Right hindlimb (tissue), 1 donor: ENCODE results near the gene COPG2.
"Not testable (repeated sequence)": the region's sequence is repeated elsewhere in the genome, so short reads cannot be mapped to it uniquely, and the experiment has no call there.

Experiments
- DNase-seq: peaks from one replicate; pipeline ENCODE4 v3.0.0-alpha.2; 2018

Gene COPG2

GRCh38 chr7:130648580-130648979, 20.0 kb downstream of the COPG2 start:
- DNase-seq, result no peak

- DNase-seq, result no peak
These were observed 26.2 kb downstream of the COPG2 start for GRCh38 chr7:130642383-130642782.

GRCh38 chr7:130641497-130641896, 27.1 kb downstream of the COPG2 start:
- no peak for DNase-seq

- no peak for DNase-seq
These were observed 27.5 kb downstream of the COPG2 start for GRCh38 chr7:130641040-130641439.

- DNase-seq, result no peak
These were observed 29.2 kb downstream of the COPG2 start for GRCh38 chr7:130639388-130639787.

- no peak for DNase-seq
These were observed 36.4 kb downstream of the COPG2 start for GRCh38 chr7:130632111-130632510.

GRCh38 chr7:130628901-130629300, 39.6 kb downstream of the COPG2 start:
- no peak for DNase-seq

- no peak for DNase-seq
These were observed 40.8 kb downstream of the COPG2 start for GRCh38 chr7:130627775-130628174.

GRCh38 chr7:130622866-130623265, 45.7 kb downstream of the COPG2 start:
- no peak for DNase-seq

GRCh38 chr7:130615583-130615982, 53.0 kb downstream of the COPG2 start:
- DNase-seq, result no peak

GRCh38 chr7:130614449-130614848, 54.1 kb downstream of the COPG2 start:
- DNase-seq, result no peak

- DNase-seq, result no peak
These were observed 57.3 kb downstream of the COPG2 start for GRCh38 chr7:130611218-130611617.

- not testable (repeated sequence) for DNase-seq
These were observed 61.5 kb downstream of the COPG2 start for GRCh38 chr7:130607066-130607465.

- DNase-seq, result no peak
These were observed 62.4 kb downstream of the COPG2 start for GRCh38 chr7:130606161-130606560.

- no peak for DNase-seq
These were observed 70.5 kb downstream of the COPG2 start for GRCh38 chr7:130598056-130598455.

GRCh38 chr7:130595986-130596385, 72.6 kb downstream of the COPG2 start:
- no peak for DNase-seq

GRCh38 chr7:130593033-130593432, 75.5 kb downstream of the COPG2 start:
- no peak for DNase-seq

- DNase-seq, result not testable (repeated sequence)
These were observed 77.1 kb downstream of the COPG2 start for GRCh38 chr7:130591464-130591863.

- DNase-seq, result not testable (repeated sequence)
These were observed 82.6 kb downstream of the COPG2 start for GRCh38 chr7:130585932-130586331.

- not testable (repeated sequence) for DNase-seq
These were observed 93.4 kb downstream of the COPG2 start for GRCh38 chr7:130575110-130575509.

- not testable (repeated sequence) for DNase-seq
These were observed 98.4 kb downstream of the COPG2 start for GRCh38 chr7:130570144-130570543.

GRCh38 chr7:130566898-130567280, 101.7 kb downstream of the COPG2 start:
- DNase-seq, result no peak

- no peak for DNase-seq
These were observed 102.2 kb downstream of the COPG2 start for GRCh38 chr7:130566168-130566897.

GRCh38 chr7:130560972-130561371, 107.6 kb downstream of the COPG2 start:
- DNase-seq, result no peak

- DNase-seq, result no peak
These were observed 109.4 kb downstream of the COPG2 start for GRCh38 chr7:130559184-130559583.
